Endothelial cell of umbilical vein (primary cell): ENCODE data around the gene SON. TPM values are rescaled to one million over a fixed set of nuclear protein-coding genes. Genes with fewer than 3 reads are reported as not detected.

Experiments
- BruUV-seq: library from RNA; stranded (reverse); fragments of 400-500 nt; replicated peaks from 2 replicates; lab custom pipeline; 2021; lab: Mats Ljungman, UMichigan
- CTCF ChIA-PET: fragments of 300-600, 350-600 bp; sonication (Branson Sonifier 250); formaldehyde crosslinking; loops from one replicate; lab custom pipeline; 2021; ENCODE audit warnings: antibody characterized with exemption, inconsistent platforms; lab: Charles Lee
- POLR2A ChIA-PET: fragments of 300-600, 350-600 bp; sonication (Branson Sonifier 250); formaldehyde crosslinking; loops from one replicate; lab custom pipeline; 2021; ENCODE audit warnings: antibody characterized with exemption, inconsistent platforms; lab: Charles Lee
- DNase-seq: peaks from one replicate; pipeline ENCODE4 v3.0.0-alpha.2; 2011; ENCODE audit warnings: low read depth, low spot score
- FAIRE-seq: peaks from 2 replicates; lab custom pipeline; 2011; peaks lifted over from hg19 to GRCh38; lab: Jason Lieb, UNC
- H2AFZ ChIP-seq: 2 replicates; pipeline ENCODE4 v1.6.0; 2012; ENCODE audit warnings: low read depth, low read length, control low read depth, inconsistent platforms
- H3K27ac ChIP-seq: 2 replicates; pipeline ENCODE4 v1.5.1; 2011; ENCODE audit warnings: low read depth, mild to moderate bottlenecking, control low read depth, low read length, moderate library complexity; ENCODE audit not compliant: insufficient read depth
- H3K27me3 ChIP-seq, 2 experiments: 2 replicates each; pipeline versions ENCODE4 v1.6.0 to v1.6.1; 2011; ENCODE audit warnings: low read length in 2 of 2, mixed read lengths in 1 of 2; ENCODE audit not compliant: control insufficient read depth in 2 of 2, insufficient read depth in 2 of 2
- H3K36me3 ChIP-seq, 2 experiments: 2 replicates in 1 of 2; 3 replicates in 1 of 2; pipeline ENCODE4 v1.5.1; 2011; ENCODE audit warnings: low read length in 2 of 2, mild to moderate bottlenecking in 1 of 2, moderate library complexity in 1 of 2; ENCODE audit not compliant: control insufficient read depth in 2 of 2, insufficient read depth in 2 of 2; ENCODE audit errors: extremely low read depth in 1 of 2
- H3K4me1 ChIP-seq: 3 replicates; pipeline ENCODE4 v1.5.1; 2011; ENCODE audit warnings: mild to moderate bottlenecking, low read length; ENCODE audit not compliant: control insufficient read depth, insufficient read depth; ENCODE audit errors: extremely low read depth
- H3K4me2 ChIP-seq: 2 replicates; pipeline ENCODE4 v1.6.1; 2011; ENCODE audit warnings: low read length, control low read depth, mixed read lengths; ENCODE audit not compliant: insufficient read depth
- H3K4me3 ChIP-seq, 3 experiments: fragments of 200-600 bp in 1 of 3; sonication (generic), shearing (Covaris generic) in 1 of 3; replicated peaks in 1 of 3; 2 replicates each; pipeline ENCODE4 v1.5.1; 2011 to 2016; ENCODE audit warnings: control low read depth in 3 of 3, low read length in 3 of 3, mild to moderate bottlenecking in 2 of 3, inconsistent platforms in 1 of 3, low read depth in 1 of 3, moderate library complexity in 1 of 3; ENCODE audit not compliant: insufficient read depth in 1 of 3
- H3K79me2 ChIP-seq: 2 replicates; pipeline ENCODE4 v1.6.0; 2012; ENCODE audit warnings: low read length, inconsistent platforms; ENCODE audit not compliant: control insufficient read depth, insufficient read depth
- H3K9ac ChIP-seq: replicated peaks from 2 replicates; pipeline ENCODE3; 2011; ENCODE audit warnings: low read length, control low read depth; ENCODE audit not compliant: insufficient read depth; ENCODE audit errors: extremely low read depth
- H3K9me1 ChIP-seq: replicated peaks from 3 replicates; pipeline ENCODE4 v1.6.0; 2011; ENCODE audit warnings: mild to moderate bottlenecking, low read length; ENCODE audit not compliant: control insufficient read depth, insufficient read depth; ENCODE audit errors: extremely low read depth
- H3K9me3 ChIP-seq: replicated peaks from 2 replicates; pipeline ENCODE4 v1.5.1; 2012; ENCODE audit warnings: low read length, inconsistent platforms; ENCODE audit not compliant: control insufficient read depth, insufficient read depth
- H4K20me1 ChIP-seq: replicated peaks from 2 replicates; pipeline ENCODE3; 2011; ENCODE audit warnings: mild to moderate bottlenecking, low read length; ENCODE audit not compliant: control insufficient read depth, insufficient read depth; ENCODE audit errors: extremely low read depth
- EZH2 ChIP-seq: IDR thresholded peaks from 2 replicates; pipeline ENCODE4 v1.6.1; 2012; ENCODE audit warnings: borderline replicate concordance, low read depth, mild to moderate bottlenecking, moderate library complexity, low read length, inconsistent platforms; ENCODE audit not compliant: severe bottlenecking
- FOS ChIP-seq: IDR thresholded peaks from 2 replicates; pipeline ENCODE4 v1.6.1; 2011; ENCODE audit warnings: mild to moderate bottlenecking, low read length, moderate library complexity, borderline replicate concordance; ENCODE audit not compliant: insufficient read depth
- GATA2 ChIP-seq: IDR thresholded peaks from 2 replicates; pipeline ENCODE4 v1.7.0; 2011; ENCODE audit warnings: low read depth, mild to moderate bottlenecking, moderate library complexity, mixed read lengths, low read length; ENCODE audit not compliant: insufficient read length, insufficient read depth
- JUN ChIP-seq: IDR thresholded peaks from 2 replicates; pipeline ENCODE4 v1.6.1; 2011; ENCODE audit warnings: borderline replicate concordance, low read depth; ENCODE audit not compliant: insufficient read length, insufficient read depth
- MYC ChIP-seq: IDR thresholded peaks from one replicate; pipeline ENCODE4 v1.6.1; 2011; ENCODE audit warnings: mild to moderate bottlenecking, low read depth, low read length
- POLR2A ChIP-seq: IDR thresholded peaks from 2 replicates; pipeline ENCODE4 v1.6.1; 2012; ENCODE audit warnings: low read depth, mild to moderate bottlenecking, control low read depth, low read length
- POLR2AphosphoS5 ChIP-seq: IDR thresholded peaks from 2 replicates; pipeline ENCODE4 v1.6.1; 2012; ENCODE audit warnings: low read depth, mild to moderate bottlenecking, control low read depth, low read length, moderate library complexity; ENCODE audit not compliant: insufficient read depth
- dilution Hi-C: fragments of 300-500 bp; cut with MboI; formaldehyde crosslinking; loops from one replicate; pipeline ENCODE4 v1.15.0; 2019; ENCODE audit warnings: low sequenced_read_pairs; ENCODE audit not compliant: extremely low pct_ligation_motif_present
- intact Hi-C: fragments of 100-400 bp; cut with micrococcal nuclease; formaldehyde crosslinking; loops from one replicate; pipeline ENCODE4 v1.10.0; 2022
- polyA plus RNA-seq, 4 experiments: library from polyadenylated mRNA; depleted of rRNA in 3 of 4; stranded (reverse) in 3 of 4; unstranded in 1 of 4; fragments of >200 nt; gene quantifications; 2 replicates each; pipeline versions ENCODE4 v1.2.1 to v1.2.3, GENCODE V29; 2011 to 2012; ENCODE audit warnings: missing spikeins in 1 of 4
- total RNA-seq: library from RNA; stranded (reverse); gene quantifications from 2 replicates; pipeline ENCODE4 v1.2.3, GENCODE V29; 2021
- TF ChIP-seq, protein P1 (sequence below): IDR thresholded peaks from 2 replicates; pipeline ENCODE4 v1.6.1; 2011; ENCODE audit not compliant: insufficient read depth, insufficient read length
- TF ChIP-seq, protein P2 (sequence below), 2 donors: IDR thresholded peaks; 1 replicate in 1 of 2; 2 replicates in 1 of 2; pipeline ENCODE4 v1.5.1; 2011; ENCODE audit warnings: low read length in 2 of 2, mild to moderate bottlenecking in 2 of 2, moderate library complexity in 2 of 2, control low read depth in 1 of 2, inconsistent platforms in 1 of 2, low read depth in 1 of 2; ENCODE audit not compliant: insufficient read depth in 1 of 2; ENCODE audit errors: extremely low read depth in 1 of 2

SON gene
- total and polyA plus RNA-seq, 2 donors (not counting 3 experiments of a cell fraction or from before 2014, with no cell fraction given), result 107 to 304 TPM

DNA sequence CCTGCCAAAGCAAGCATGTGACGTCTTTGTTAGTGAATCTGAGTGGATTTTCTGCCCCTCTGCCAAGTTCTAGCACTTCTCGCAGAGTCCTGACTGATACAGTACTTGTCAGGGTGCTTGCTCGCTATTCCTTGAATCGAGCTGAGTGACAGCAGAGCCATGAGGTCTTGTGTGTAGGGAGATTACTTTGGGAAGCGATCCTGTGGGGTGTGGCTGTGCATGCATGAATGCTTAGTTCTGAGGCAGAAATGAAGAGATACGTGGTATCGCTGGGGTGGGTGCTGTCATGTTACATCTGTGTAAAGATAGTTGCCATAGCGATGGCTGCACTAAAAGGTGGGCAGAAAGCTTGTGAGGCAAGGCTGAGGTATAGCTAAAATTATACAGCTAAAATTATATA lies 32.0 kb upstream of the SON start:
- TF ChIP-seq MYC (no peak), FOS (no peak), GATA2 (no peak), POLR2AphosphoS5 (no peak), JUN (no peak), POLR2A (no peak), EZH2 (no peak)
- TF ChIP-seq, protein P1, sequence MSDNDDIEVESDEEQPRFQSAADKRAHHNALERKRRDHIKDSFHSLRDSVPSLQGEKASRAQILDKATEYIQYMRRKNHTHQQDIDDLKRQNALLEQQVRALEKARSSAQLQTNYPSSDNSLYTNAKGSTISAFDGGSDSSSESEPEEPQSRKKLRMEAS, result no peak
- TF ChIP-seq, protein P2, sequence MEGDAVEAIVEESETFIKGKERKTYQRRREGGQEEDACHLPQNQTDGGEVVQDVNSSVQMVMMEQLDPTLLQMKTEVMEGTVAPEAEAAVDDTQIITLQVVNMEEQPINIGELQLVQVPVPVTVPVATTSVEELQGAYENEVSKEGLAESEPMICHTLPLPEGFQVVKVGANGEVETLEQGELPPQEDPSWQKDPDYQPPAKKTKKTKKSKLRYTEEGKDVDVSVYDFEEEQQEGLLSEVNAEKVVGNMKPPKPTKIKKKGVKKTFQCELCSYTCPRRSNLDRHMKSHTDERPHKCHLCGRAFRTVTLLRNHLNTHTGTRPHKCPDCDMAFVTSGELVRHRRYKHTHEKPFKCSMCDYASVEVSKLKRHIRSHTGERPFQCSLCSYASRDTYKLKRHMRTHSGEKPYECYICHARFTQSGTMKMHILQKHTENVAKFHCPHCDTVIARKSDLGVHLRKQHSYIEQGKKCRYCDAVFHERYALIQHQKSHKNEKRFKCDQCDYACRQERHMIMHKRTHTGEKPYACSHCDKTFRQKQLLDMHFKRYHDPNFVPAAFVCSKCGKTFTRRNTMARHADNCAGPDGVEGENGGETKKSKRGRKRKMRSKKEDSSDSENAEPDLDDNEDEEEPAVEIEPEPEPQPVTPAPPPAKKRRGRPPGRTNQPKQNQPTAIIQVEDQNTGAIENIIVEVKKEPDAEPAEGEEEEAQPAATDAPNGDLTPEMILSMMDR (IDR thresholded peaks at IDR 0.05; ENCODE audit: extremely low read depth in 1 of 2, insufficient read depth in 1 of 2, low read depth in 1 of 2, low read length in 2 of 2), result no peak
- H3K4me2 ChIP-seq, result no peak overlapping the region
- no peak overlapping the region for H3K9ac ChIP-seq
- H3K36me3 ChIP-seq, result peaks cover 10 to 14% of the 10 kb centered on the region in 2 experiments
- no peaks in the 10 kb centered on the region for H3K79me2 ChIP-seq
- DNase-seq (no peak), FAIRE-seq (no peak)
- H3K9me1 ChIP-seq, result no peaks in the 10 kb centered on the region
- no peaks in the 10 kb centered on the region for H3K9me3 ChIP-seq
- POLR2A ChIA-PET, result no interaction called here
- no peaks in the 10 kb centered on the region for H3K27me3 ChIP-seq
- H3K4me3 ChIP-seq, result no peak overlapping the region
- no peaks in the 10 kb centered on the region for H4K20me1 ChIP-seq
- dilution Hi-C loops (no loop called here), intact Hi-C loops (no loop called here)
- H3K4me1 ChIP-seq, result no peaks in the 10 kb centered on the region
- no peak overlapping the region for H2AFZ ChIP-seq
- CTCF ChIA-PET, result interaction anchor here (2.0 kb wide), 1 partner anchor 95 kb away, joined by 8 read pairs; no protein-coding TSS in a partner anchor
- no TSS peak for BruUV-seq
- no peak overlapping the region for H3K27ac ChIP-seq
